GM18502 (cell line): ENCODE results near the gene ITPKC.

ENCODE experiments used
- ATAC-seq: cut with Tn5 transposase; IDR thresholded peaks from one replicate; pipeline ENCODE4 v1.9.1; 2021; ENCODE audit warnings: mild to moderate bottlenecking; ENCODE audit not compliant: unreplicated experiment, poor library complexity

The ITPKC gene

DNA sequence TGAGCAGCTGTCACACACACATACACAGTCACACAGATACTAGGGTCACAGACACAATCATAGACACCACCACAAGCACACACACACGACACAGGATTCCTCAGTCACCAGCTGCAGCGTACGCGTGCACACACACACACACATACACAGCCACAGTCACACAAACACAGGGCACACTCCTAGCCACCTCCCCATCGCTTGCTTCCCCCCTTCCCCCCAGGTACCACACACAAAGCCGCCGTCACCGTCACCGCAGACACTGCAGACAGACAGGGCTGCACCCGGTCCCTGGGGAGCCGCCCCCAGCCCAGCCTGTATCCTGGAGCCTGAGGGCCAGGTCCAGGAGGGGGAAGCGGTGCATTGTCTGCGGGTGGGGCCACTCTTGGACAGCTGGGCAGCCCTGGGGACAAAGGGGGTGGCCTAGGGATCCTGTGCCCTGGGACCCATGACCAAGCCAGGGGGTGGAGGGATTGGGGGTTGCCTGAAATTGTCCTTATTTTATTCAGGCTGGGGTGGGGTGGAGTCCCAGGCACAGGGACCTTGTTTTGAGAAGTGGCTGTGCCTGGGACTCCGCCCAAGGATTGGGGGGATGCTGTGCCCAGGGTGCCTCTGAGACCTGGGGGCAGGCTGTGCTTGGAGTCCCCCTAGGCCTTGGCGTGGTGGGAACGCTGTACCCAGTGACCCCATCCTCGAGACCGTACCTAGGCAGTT, 27.4 kb upstream of the ITPKC start:
- ATAC-seq = no peak

DNA sequence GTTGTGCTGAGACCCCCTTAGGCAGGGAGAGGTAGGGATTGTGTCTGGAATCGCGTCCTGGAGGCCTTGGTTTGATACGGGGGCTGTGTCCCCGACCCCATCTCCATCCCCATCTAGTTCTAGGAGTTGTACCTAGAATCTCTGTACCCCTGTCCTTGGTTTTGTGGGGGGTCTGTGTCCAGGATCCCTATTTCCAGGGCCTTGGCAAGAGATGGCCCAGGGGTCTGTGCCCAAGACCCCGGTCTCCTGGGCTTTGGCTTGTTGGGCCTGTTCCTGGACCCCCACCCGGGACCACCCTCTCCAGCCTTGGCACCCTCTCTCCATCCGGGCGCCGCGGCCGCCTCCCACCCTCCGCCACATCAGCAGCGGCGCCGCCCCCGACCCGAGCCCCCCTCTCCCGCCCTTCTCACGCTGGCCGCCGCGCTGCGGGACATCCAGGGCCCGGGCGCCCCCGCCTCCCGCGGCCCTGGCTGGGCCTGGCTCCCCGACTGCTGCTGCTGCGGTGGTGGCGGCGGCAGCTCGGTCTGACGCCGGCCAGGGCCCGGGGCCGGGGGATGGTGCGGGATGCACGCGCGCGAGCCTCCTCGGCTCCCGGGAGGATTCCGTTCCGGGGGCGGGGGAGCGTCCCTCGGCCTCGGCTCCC, 26.7 kb upstream of the ITPKC start, which contains the start of gene NUMBL:
Gene NUMBL (minus strand): TSS at position 602 of the 643 bp plus-strand sequence. CDS start 168 bp downstream, at position 434.
- peak; percentile 1 for ATAC-seq

DNA sequence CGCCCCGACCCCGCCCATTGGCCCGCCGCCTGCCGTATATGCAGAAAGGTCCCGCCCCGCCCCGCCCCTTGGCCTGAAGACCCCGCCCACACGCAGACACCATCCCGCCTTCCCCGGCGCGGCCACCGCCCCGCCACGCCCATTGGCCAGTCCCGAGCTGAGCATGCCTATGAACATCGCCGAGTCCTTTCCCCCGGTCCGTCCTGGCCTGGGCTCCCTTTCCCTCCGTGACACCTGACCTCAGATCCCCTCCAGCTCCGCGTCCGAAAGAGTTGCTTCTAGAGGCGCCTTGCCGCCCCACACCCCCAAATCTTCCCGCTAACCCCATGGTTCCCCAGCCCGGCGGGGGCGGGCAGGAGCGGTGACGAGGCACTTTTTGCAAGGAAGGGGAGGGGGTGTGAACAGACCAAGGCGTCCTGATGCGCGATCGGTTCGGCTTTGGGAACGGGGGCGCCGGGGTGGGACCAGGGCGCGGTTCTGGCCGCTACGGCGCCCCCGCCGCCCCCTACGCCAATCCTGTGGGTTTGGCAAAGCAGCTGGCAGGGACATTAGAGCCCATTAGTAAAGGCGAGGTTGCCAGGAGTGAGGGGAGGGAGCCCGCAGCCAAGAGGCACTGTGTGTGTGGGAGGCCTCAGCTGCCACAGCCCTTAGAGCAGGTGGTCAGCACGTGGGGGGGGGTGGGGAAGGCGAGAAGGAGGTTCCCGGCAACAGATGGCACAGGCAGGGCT, 26.1 kb upstream of the ITPKC start:
- ATAC-seq = peak; percentile 71

DNA sequence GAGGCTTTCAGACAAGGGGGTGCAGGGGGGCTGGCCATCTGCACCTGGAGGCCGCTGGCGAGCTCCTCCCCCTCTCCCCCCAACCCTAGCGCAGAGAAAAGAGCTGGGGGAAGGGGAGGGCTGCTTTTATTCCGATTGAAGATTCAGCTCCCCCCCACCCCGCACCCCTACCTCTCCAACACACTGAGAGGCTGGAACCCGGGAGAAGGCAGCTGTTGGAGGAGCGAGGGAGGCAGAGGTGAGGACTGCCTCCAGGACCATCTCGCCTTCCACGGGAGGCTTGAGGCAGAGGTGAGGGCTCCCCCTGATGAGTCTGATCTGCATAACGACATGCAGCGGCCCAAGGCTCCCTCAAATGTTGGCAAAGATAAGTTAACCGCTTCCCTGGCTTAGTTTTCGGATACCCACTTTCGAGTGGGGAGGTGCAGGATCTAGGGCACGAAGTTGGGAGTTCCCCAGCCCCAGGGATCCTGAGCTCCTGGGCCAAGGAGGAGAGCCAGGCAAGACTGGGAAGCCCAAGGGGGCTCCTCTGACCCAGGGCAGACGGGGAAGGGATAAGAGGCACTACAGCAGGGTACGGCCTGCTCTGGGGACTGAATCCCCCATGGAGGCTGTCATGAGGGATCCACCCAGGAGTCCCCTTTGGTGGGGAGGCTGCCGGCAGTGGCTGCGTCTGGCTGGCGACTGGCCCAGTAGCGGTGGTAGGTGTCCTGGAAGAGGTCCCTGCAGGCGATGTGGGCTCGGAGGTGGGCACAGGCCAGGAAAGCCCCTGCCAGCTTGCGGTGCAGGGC, 25.3 kb upstream of the ITPKC start:
- no peak for ATAC-seq

DNA sequence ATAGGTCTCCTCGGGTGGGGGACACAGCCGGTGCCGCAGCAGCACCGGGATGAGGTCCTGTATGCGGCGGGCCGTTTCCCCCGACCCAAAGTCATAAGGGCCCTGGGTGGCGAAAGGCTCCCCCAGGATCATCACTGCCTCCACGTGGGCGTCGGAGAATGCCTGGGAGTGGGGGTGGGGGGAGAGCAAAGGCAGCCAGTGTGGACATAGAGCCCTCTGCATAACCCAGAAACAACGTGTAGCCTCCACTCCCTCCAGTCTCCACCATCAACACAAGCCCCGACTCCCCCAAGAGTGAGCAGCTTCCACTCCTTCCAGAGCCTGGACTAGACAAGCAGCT, 24.7 kb upstream of the ITPKC start:
- no peak for ATAC-seq

DNA sequence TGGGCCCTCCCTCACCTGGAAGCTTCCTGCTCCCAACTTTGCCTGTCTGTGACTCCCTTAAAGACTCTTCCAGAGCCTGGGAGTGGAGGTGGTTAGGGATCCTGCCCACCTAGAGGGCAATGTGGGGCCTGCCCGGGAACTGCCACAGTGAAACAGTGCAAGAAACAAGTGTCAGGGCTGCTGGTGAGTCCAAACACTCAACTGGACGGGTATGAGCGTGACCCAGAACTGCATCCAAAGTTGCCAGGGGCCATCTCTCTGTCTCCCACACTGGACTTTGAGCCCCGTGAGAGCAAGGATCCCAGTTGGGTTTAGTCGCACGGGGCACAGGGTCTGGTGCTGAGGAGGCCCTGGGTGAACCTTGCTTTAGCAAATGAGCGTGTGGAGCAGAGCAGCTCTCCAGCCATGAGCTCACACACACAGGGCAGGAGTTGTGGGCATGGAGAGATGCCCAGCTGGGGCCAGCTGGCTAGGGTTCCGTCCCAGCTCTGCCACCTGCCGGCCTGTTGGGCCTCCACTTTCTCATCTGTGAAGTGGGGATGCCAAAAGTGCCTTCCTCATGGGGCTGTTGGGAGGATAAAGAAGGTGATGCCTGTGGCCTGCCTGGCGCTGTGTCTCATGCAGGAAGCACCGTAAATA, 23.6 kb upstream of the ITPKC start:
- no peak for ATAC-seq

DNA sequence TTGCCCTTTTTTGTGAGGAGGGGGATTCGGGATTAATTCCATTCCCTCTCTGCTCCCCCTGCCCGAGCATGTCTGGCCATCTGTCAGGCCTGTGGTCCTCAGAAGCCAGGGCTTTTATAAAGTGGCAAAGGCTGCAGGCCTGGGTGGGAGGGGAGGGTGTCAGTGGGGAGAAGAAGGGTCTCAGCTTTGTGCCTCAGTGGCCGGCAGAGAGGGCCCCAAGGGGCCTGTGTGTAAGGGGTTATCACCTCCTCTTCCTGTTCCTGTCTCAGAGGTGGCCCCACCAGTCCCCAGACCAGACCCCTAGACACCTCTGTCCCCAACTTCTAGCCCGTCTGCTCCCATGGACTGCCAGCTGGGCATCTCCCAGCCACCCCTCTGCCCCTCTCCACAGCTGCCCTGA, 23.0 kb upstream of the ITPKC start:
- ATAC-seq = no peak

DNA sequence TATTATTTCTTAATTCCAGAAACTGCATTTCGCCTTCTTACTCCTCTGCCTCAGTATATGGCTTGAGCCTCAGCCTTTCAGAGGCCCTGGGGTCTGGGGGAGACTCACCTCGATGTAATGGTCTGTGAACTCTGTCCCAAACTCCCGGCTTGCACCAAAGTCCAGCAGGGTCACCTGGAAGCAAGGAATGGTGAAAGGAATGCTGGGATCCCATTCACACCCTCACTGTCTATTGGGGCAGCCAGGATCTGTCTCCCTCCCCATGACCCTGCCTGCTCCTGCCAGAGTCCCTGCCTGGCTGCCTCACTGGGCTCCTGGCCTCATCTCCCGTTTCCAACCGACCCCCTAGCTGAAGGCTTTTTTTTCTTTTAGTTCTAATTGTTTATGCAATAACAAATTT, 21.0 kb upstream of the ITPKC start:
- ATAC-seq = no peak

DNA sequence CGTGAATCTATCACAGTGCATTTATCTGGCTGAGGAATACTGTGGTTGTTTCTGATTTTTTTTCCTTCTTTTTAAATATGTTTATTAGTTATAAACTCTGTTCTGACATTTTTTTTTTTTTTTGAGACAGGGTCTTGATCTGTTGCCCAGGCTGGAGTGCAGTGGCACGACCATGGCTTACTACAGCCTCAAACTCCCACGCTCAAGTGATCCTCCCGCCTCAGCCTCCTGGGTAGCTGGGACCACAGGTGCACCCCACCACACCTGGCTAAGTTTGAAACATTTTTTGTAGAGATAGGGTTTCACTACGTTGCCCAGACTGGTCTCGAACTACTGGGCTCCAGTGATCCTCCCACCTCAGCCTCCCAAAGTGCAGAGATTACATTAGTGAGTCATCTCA, 19.9 kb upstream of the ITPKC start:
- ATAC-seq = no peak

DNA sequence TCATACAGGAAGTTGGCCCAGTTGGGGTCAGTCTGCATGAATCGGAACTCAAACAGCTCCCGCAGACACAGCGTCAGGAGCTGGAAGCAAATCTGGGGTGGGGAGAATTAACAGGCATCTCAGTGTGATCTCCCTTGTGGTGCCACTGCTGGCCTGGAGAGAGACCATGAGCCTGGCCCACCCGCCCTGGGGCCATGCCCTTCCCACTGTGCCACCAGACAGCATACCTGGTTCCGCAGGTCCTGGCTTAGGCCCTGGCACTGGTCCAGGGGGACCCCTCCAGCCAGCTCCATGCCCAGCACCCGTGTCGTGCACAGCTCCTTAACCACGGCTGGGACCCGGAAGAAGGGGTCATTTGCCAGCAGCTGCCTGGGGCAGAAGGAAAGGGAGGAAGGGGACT, 16.8 kb upstream of the ITPKC start:
- no peak for ATAC-seq

DNA sequence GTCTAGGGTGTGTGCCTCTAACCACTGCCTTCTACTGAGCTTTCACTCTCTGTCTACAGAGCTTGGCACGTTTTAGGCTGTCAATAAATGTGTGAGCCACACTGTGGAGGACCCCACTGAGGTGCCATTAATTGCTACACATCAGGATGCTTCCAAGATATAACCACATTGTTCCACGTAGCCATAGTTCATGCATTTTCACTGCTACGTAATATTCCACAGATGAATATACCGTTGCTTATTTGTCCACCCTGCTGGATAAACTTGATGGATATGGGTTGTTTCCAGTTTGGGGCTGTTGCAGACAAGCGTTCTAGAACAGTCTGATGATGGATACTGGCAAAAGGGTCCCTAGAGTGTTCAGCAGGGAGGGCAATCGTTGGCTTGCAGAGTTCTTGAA, 15.2 kb upstream of the ITPKC start:
- ATAC-seq = no peak

DNA sequence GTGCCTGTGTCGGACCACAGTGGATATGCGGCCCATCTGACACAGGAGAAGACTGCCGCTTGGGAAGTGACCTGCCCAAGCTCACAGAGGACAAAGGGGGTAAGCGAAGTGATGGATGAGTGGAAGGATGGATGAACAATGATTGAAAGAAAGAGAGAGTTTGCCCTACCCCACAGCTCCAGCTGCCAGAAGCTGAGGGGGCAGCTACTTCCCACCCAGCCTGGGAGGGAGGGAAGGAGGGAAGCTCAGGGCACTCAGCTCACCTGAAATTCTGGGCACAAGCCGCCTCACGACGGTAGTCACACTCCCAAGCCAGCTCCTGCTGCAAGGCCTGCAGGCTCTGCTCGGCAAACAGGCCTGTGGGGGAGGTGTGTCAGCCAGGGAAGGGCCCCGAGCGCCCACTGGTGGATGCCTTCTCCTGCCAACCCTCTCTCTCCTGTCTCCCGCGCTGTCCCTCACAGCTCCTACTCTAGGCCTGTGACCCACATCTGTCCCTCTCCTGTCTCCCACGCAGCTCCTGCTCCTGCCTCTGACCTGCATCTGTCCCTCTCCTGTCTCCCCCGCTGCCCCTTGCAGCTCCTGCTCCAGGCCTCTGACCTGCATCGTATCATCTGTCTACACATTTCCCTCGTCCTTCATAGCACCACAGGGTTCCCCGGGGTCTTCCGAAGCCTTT, 14.4 kb upstream of the ITPKC start:
- no peak for ATAC-seq

DNA sequence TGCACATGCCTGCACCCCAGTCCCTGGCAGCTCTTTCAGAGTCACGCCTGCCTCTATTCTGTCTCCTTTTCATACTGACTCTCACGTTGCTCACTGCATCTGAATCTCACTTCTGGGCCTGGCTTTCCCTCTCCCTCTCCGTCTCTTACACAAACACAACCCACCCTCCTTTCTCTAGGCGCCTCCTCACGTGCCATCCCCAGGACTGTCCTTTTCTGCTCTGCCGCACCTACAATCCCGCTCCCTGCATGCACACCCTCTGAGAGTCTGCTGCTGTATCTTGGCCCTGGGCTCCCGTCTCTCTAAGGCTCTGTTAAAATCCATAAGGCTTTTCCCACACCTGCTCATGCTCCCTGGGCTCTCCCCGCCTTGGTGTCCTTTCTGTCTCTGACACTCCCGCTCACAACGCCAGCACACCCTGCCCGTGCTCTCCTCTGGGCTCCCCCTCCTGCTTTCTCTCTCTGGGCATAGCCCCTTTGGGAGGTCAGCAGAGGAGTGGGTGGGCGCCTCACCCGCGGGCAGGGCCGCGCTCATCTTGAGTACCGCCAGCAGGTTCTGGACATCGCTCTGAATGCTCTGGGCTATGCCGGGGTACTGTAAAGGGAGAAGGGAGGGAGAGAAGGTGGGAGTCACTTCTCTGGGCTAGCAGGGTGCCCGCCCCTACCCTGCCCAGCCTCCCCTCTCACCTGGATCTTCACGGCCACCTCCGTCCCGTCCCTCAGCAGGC, 13.7 kb upstream of the ITPKC start:
- ATAC-seq = no peak

DNA sequence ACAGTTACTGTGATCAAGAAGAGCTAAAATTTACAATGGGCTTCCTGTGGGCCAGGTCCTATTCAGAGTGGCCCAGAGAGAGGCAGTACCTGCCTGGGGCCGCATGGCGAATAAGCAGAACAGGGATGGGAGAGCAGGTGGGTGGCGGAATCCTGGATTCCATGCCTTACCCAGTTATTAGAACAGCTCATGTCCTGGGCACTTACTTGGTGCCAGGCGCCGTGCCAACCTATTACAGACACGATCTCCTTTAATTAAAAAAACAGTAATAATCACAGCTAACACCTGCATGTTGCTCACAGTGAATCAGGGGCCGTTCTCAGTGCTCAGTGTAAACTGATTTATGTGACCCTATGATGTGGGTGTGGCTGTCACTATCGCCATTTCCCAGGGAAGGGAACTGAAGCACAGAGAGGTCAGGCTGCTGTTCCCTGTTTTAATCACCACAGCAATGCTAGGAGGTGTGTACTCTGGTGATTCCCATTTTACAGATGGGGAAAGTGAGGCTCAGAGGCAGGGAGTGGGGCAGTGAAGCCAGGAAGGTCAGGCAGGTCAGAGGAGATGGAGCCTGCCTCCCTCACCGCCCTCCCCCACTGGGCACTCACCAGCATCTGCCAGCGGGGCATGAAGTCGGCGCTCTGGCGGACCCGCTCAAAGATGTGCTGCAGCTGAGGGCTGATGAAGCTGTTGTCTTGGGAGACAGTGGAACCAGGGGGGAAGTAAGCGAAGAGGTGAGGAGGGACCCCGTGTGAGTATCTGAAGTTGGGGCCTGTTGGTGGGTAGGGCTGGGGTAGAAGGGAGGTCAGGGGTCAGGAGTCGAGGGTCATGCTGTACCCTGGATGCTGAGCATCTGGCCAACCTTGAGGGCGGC, 12.2 kb upstream of the ITPKC start:
- no peak for ATAC-seq

DNA sequence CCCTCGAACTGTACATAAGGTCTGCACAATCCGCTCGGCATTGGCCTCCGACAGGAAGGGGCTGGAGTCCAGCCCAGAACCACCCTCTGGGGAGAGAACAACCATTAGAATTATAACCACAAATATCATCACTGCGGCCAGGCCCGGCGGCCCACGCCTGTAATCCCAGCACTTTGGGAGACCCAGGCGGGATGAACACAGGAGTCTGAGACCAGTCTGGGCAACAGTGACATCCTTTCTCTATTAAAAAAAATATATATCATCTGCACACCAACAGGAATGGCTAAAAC, 11.6 kb upstream of the ITPKC start:
- ATAC-seq = no peak

DNA sequence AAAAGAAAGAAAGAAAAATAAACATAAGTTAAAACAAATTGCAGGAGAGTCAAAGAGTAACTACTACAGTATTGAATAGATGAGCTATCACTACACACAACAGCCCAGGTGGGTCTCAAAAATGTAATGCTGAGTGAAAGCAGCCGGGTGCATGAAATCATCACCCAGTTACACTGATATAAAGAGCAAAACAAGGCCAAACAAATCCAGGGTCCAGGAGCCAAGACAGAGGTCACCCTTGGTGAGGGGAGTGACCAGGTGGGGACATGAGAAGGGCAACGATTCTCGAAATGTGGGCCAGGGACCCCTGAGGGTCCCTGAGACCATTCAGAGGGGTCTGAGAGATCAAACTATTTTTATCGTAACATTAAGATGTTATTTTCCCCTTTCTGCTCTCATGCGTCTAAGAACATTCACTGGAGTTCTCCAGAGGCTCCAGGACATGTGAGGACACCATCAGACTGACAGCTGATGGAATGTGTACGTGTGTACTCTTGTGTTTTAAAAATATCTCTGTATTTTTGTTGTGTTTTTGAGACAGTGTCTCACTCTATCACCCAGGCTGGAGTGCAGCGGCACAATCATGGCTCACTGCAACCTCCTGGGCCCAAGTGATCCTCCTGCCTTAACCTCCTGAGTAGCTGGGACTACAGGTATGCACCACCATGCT, 10.8 kb upstream of the ITPKC start:
- no peak for ATAC-seq

DNA sequence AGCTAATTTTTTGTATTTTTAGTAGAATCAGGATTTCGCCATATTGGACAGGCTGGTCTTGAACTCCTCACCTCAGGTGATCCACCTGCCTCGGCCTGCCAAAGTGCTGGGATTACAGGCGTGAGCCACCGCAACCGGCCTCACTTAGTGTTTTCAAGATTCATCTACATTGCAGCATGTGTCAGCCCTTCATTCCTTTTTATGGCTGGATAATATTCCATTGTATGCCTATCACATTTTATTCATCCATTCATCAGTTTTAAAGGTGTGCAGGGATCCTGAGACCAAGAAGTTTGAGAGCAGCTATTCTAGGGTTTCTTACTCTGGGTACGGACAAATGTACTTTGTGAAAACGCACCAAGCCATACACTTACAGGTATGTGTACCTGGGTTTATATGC, 9.3 kb upstream of the ITPKC start:
- no peak for ATAC-seq

DNA sequence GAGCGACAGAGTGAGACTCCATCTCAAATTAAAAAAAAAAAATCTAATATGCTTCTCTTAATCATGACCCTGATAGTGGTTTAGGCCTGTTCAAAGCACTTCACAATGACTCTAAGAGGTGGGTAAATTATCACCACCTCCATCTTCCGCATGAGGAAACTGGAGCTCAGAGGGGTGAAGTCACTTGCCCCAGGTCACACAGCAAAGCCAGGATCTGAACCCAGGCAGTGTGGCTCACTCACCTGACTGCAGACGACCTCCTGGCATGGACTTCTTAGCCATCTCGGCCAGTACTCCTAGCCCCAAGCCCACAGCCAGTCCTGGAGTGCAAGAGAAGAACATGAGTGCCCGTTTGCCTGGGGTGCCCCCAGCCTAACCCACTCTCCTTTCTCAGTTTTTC, 7.1 kb upstream of the ITPKC start:
- no peak for ATAC-seq
